Upper lobe of right lung (tissue), 1 donor: Measurements from ENCODE around the gene HAPLN2. TPM values are rescaled to one million over a fixed set of nuclear protein-coding genes. Genes with fewer than 3 reads are reported as not detected.
"Not testable (repeated sequence)": the region's sequence is repeated elsewhere in the genome, so short reads cannot be mapped to it uniquely, and the experiment has no call there.

Experiments used
- ATAC-seq: fragments of 200-7000 bp; cut with Tn5 transposase; one replicate; pipeline ENCODE4 v1.9.1; 2020; ENCODE audit warnings: mild to moderate bottlenecking, moderate library complexity
- DNase-seq: peaks from one replicate; pipeline ENCODE4 v3.0.0-alpha.2; 2020
- H3K27ac ChIP-seq: fragments of 200-600 bp; one replicate; pipeline ENCODE4 v1.8.0; 2022
- H3K27me3 ChIP-seq: fragments of 200-600 bp; one replicate; pipeline ENCODE4 v1.8.0; 2022; ENCODE audit warnings: mild to moderate bottlenecking
- H3K36me3 ChIP-seq: fragments of 200-600 bp; one replicate; pipeline ENCODE4 v1.8.0; 2022
- H3K4me1 ChIP-seq: fragments of 200-600 bp; one replicate; pipeline ENCODE4 v1.8.0; 2022
- H3K4me3 ChIP-seq: fragments of 200-600 bp; one replicate; pipeline ENCODE4 v1.8.0; 2022; ENCODE audit warnings: mild to moderate bottlenecking
- H3K9me3 ChIP-seq: fragments of 200-600 bp; one replicate; pipeline ENCODE4 v1.8.0; 2022
- CTCF ChIP-seq: fragments of 200-600 bp; IDR thresholded peaks from one replicate; pipeline ENCODE4 v1.8.0; 2022; ENCODE audit warnings: antibody characterized with exemption
- intact Hi-C: fragments of 100-400 bp; cut with DNase I; formaldehyde crosslinking; loops from one replicate; pipeline ENCODE4 v1.11.0; 2022
- total RNA-seq: library from RNA; stranded (reverse); fragmentation: NEBNext Ultra II Directional; extraction: Animal tissue kit (Norgen Biotek cat#: 25700); gene quantifications from one replicate; pipeline ENCODE4 v1.2.1, GENCODE V29; 2021
- donor health status: DM: no; HTN: yes; CAD: no; lungs with severe emphysema.

HAPLN2 gene
- total RNA-seq, 1 donor from 2014 or later, result 0.78 TPM

GRCh38 chr1:156599811-156600210, 19.4 kb upstream of the HAPLN2 start:
- Histone ChIP-seq H3K36me3 (peaks cover 38% of the 10 kb centered on the region), H3K4me3 (no peak overlapping the region), H3K9me3 (no peaks in the 10 kb centered on the region), H3K27ac (no peak overlapping the region), H3K4me1 (peaks cover 22% of the 10 kb centered on the region), H3K27me3 (no peaks in the 10 kb centered on the region)
- intact Hi-C loops, result no loop called here
- DNase-seq, result no peak
- TF ChIP-seq CTCF, result peak; percentile 12
- peak; percentile 29 for ATAC-seq

GRCh38 chr1:156600733-156601121, 18.5 kb upstream of the HAPLN2 start:
- peak overlapping the region; percentile 73 for H3K4me3 ChIP-seq
- H3K9me3 ChIP-seq, result no peaks in the 10 kb centered on the region
- peak overlapping the region; percentile 78 for H3K27ac ChIP-seq
- ATAC-seq (no peak), DNase-seq (peak; percentile 50)
- peaks cover 22% of the 10 kb centered on the region for H3K4me1 ChIP-seq
- intact Hi-C loops, result no loop called here
- peaks cover 29% of the 10 kb centered on the region for H3K36me3 ChIP-seq
- no peak for TF ChIP-seq CTCF
- H3K27me3 ChIP-seq, result no peaks in the 10 kb centered on the region

GRCh38 chr1:156601122-156601830, 17.9 kb upstream of the HAPLN2 start, which contains the start of gene GPATCH4:
Gene GPATCH4 (minus strand): TSS chr1:156601479.
- Histone ChIP-seq H3K27ac (peak within 1 kb of the TSS; percentile 78), H3K9me3 (no peaks in the 10 kb centered on the region), H3K4me1 (peaks cover 22% of the 10 kb centered on the region), H3K4me3 (peak within 1 kb of the TSS; percentile 73), H3K27me3 (no peaks in the 10 kb centered on the region), H3K36me3 (peaks cover 25% of the 10 kb centered on the region)
- DNase-seq (peak; percentile 84), ATAC-seq (peak; percentile 91)
- intact Hi-C loops, result no loop called here
- no peak for TF ChIP-seq CTCF

GRCh38 chr1:156601892-156602291, 17.3 kb upstream of the HAPLN2 start:
- intact Hi-C loops, result no loop called here
- DNase-seq (peak; percentile 35), ATAC-seq (no peak)
- H3K27ac ChIP-seq, result peak overlapping the region; percentile 78
- H3K36me3 ChIP-seq, result peaks cover 19% of the 10 kb centered on the region
- peaks cover 22% of the 10 kb centered on the region for H3K4me1 ChIP-seq
- no peak for TF ChIP-seq CTCF
- peak overlapping the region; percentile 73 for H3K4me3 ChIP-seq
- no peaks in the 10 kb centered on the region for H3K27me3 ChIP-seq
- H3K9me3 ChIP-seq, result no peaks in the 10 kb centered on the region

GRCh38 chr1:156602557-156602993, 16.6 kb upstream of the HAPLN2 start:
- DNase-seq, result peak; percentile 5
- H3K9me3 ChIP-seq, result no peaks in the 10 kb centered on the region
- TF ChIP-seq CTCF, result peak; percentile 34
- H3K4me3 ChIP-seq, result no peak overlapping the region
- no peaks in the 10 kb centered on the region for H3K27me3 ChIP-seq
- H3K27ac ChIP-seq, result no peak overlapping the region
- no peak for ATAC-seq
- H3K36me3 ChIP-seq, result peaks cover 12% of the 10 kb centered on the region
- intact Hi-C loops, result no loop called here
- H3K4me1 ChIP-seq, result peaks cover 22% of the 10 kb centered on the region

GRCh38 chr1:156607344-156607743, 11.9 kb upstream of the HAPLN2 start:
- intact Hi-C loops, result not testable (repeated sequence)

More at GRCh38 chr1:156607344-156607743, 11.9 kb upstream of the HAPLN2 start:
- H3K36me3 ChIP-seq, H3K27ac ChIP-seq, H3K27me3 ChIP-seq, H3K9me3 ChIP-seq, H3K4me1 ChIP-seq, H3K4me3 ChIP-seq, ATAC-seq: not testable (repeated sequence)
- peak; percentile 7 for DNase-seq
